ENCODE data around the gene GNAL. TPM values are rescaled to one million over a fixed set of nuclear protein-coding genes. Genes with fewer than 3 reads are reported as not detected.

The GNAL gene
- total RNA-seq, 1 experiment from 2014 or later, result 24.0 TPM

DNA sequence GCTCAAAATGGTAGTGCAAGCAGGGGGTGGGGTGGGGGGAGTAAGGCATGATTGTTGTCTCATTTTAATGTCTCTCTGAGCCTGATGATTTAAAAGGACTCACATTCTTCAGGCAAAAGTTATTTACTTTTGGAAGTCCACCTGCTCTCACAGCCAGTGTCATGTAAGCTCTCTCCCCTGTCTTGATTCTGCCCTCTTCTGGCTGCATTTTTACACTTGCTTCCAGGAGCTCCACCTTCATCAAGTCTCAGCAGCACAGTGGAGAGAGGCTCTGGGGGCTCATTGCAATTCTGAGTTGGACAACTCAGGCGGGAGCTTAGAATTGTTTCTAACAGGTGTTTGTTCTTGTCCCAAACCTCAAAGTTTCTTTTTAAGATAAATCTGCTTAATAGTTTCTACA lies 39.2 kb downstream of the GNAL start:
- H4K5ac ChIP-seq (ENCODE audit: insufficient read length, low read depth, low read length), result no peak overlapping the region
- H3K79me1 ChIP-seq (ENCODE audit: insufficient read depth, low read depth, low read length, poor library complexity, severe bottlenecking), result no peaks in the 10 kb centered on the region
- no peak overlapping the region for H3K56ac ChIP-seq (ENCODE audit: insufficient read length, low read depth, low read length)
- H3K27ac ChIP-seq (ENCODE audit: insufficient read length, low read depth, low read length), result no peak overlapping the region
- no peak overlapping the region for H2BK5ac ChIP-seq (ENCODE audit: insufficient read length, low read length)
- H2BK15ac ChIP-seq (ENCODE audit: low read depth, low read length), result no peak overlapping the region
- no peak overlapping the region for H3K4me2 ChIP-seq (ENCODE audit: insufficient read depth, insufficient read length, low read length)
- Mint-ChIP-seq H3K4me1 (peaks cover 8 to 10% of the 10 kb centered on the region in 2 experiments), H3K27me3 (ENCODE audit: low read depth) (no peaks in the 10 kb centered on the region; the same call in 1 of the 2 replicates), H3K9me3 (no peaks in the 10 kb centered on the region; a peak in 1 of 5 replicates), H3K27ac (peak overlapping the region in 1 of 3 experiments; percentile 19; a peak in 1 of 7 replicates), H3K36me3 (ENCODE audit: insufficient read depth in 1 of 3, low read depth in 3 of 3) (no peaks in the 10 kb centered on the region; a peak in 1 of 7 replicates), H3K4me3 (no peak overlapping the region)
- H3K14ac ChIP-seq (ENCODE audit: insufficient read depth, low read length), result no peak overlapping the region
- no peak overlapping the region for H2AK5ac ChIP-seq (ENCODE audit: insufficient read length, low read length)
- H2BK120ac ChIP-seq (ENCODE audit: low read depth, low read length, poor library complexity, severe bottlenecking), result no peak overlapping the region
- no peaks in the 10 kb centered on the region for H3K79me2 ChIP-seq (ENCODE audit: insufficient read depth, low read length)
- no peak overlapping the region for H3K4ac ChIP-seq (ENCODE audit: low read depth, low read length)
- H2AFZ ChIP-seq (ENCODE audit: low read length), result no peak overlapping the region
- no peak overlapping the region for H4K8ac ChIP-seq (replicated peaks; ENCODE audit: insufficient read length, low read depth, low read length)
- H3K18ac ChIP-seq (ENCODE audit: insufficient read length, low read depth, low read length), result no peak overlapping the region
- no peak overlapping the region for H3K9ac ChIP-seq (ENCODE audit: extremely low read depth, insufficient read length, low read length)
- H3K23me2 ChIP-seq (ENCODE audit: insufficient read length, low read depth, low read length, poor library complexity, severe bottlenecking), result no peaks in the 10 kb centered on the region
- no peaks in the 10 kb centered on the region for H3K9me3 ChIP-seq (ENCODE audit: control insufficient read depth, low read depth, low read length)
- no peak overlapping the region for H3T11ph ChIP-seq (ENCODE audit: low read length)
- TF ChIP-seq, protein P1, sequence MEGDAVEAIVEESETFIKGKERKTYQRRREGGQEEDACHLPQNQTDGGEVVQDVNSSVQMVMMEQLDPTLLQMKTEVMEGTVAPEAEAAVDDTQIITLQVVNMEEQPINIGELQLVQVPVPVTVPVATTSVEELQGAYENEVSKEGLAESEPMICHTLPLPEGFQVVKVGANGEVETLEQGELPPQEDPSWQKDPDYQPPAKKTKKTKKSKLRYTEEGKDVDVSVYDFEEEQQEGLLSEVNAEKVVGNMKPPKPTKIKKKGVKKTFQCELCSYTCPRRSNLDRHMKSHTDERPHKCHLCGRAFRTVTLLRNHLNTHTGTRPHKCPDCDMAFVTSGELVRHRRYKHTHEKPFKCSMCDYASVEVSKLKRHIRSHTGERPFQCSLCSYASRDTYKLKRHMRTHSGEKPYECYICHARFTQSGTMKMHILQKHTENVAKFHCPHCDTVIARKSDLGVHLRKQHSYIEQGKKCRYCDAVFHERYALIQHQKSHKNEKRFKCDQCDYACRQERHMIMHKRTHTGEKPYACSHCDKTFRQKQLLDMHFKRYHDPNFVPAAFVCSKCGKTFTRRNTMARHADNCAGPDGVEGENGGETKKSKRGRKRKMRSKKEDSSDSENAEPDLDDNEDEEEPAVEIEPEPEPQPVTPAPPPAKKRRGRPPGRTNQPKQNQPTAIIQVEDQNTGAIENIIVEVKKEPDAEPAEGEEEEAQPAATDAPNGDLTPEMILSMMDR (conservative IDR thresholded peaks at IDR 0.05), result peak; percentile 65; the same call in 2 of the 3 replicates
- no peak overlapping the region for H4K91ac ChIP-seq (ENCODE audit: insufficient read length, low read depth, low read length)
- H3K4me1 ChIP-seq (ENCODE audit: insufficient read depth, low read length), result no peaks in the 10 kb centered on the region
- peak; percentile 57 for DNase-seq
- WGBS (ENCODE audit: extremely low coverage, insufficient read length, low lambda C conversion rate), result no CpG with 5 or more reads among the region's 1 CpG
- no peak overlapping the region for H2BK12ac ChIP-seq (ENCODE audit: insufficient read length, low read depth, low read length)
- H4K20me1 ChIP-seq (ENCODE audit: control insufficient read depth, insufficient read depth, insufficient read length), result no peaks in the 10 kb centered on the region
- H2BK20ac ChIP-seq (ENCODE audit: low read depth, low read length, poor library complexity, severe bottlenecking), result no peak overlapping the region
- H3K23ac ChIP-seq (ENCODE audit: insufficient read length, low read depth, low read length), result no peak overlapping the region
- H3K27me3 ChIP-seq (ENCODE audit: insufficient read depth, low read length), result no peaks in the 10 kb centered on the region
